BJ (cell line): ENCODE results near the gene MAP3K10. TPM values are rescaled to one million over a fixed set of nuclear protein-coding genes. Genes with fewer than 3 reads are reported as not detected.

Experiments
- CTCF ChIA-PET: fragments of 350-600 bp; formaldehyde crosslinking; extraction: SDS; loops from one replicate; lab custom pipeline; 2021; ENCODE audit warnings: antibody characterized with exemption, inconsistent platforms; lab: Yijun Ruan, JAX
- POLR2A ChIA-PET: fragments of 300-600 bp; sonication (Branson Sonifier 250); formaldehyde crosslinking; extraction: SDS; loops from one replicate; lab custom pipeline; 2021; ENCODE audit warnings: antibody characterized with exemption; lab: Charles Lee
- DNase-seq: peaks from one replicate; pipeline ENCODE4 v3.0.0-alpha.2; 2011; ENCODE audit warnings: low read depth
- H3K27me3 ChIP-seq: 2 replicates; pipeline ENCODE4 v1.6.0; 2011; ENCODE audit warnings: low read length; ENCODE audit not compliant: control insufficient read depth, insufficient read depth
- H3K36me3 ChIP-seq: 2 replicates; pipeline ENCODE4 v1.5.1; 2011; ENCODE audit warnings: low read length; ENCODE audit not compliant: control insufficient read depth, insufficient read depth
- H3K4me3 ChIP-seq: 2 replicates; pipeline ENCODE4 v1.5.1; 2011; ENCODE audit warnings: low read depth, mild to moderate bottlenecking, control low read depth, low read length
- polyA minus RNA-seq: library from RNA; depleted of rRNA, polyadenylated mRNA; stranded (reverse); fragments of >200 nt; gene quantifications from 2 replicates; pipeline ENCODE4 v1.2.3, GENCODE V29; 2011; rRNA and poly(A)+ RNA removed
- polyA plus RNA-seq: library from polyadenylated mRNA; depleted of rRNA; stranded (reverse); fragments of >200 nt; gene quantifications from 2 replicates; pipeline ENCODE4 v1.2.3, GENCODE V29; 2011; rRNA removed
- TF ChIP-seq, protein P1 (sequence below): IDR thresholded peaks from 2 replicates; pipeline ENCODE4 v1.5.1; 2011; ENCODE audit warnings: low read depth, mild to moderate bottlenecking, control low read depth, inconsistent platforms, low read length, moderate library complexity; ENCODE audit not compliant: insufficient read depth

MAP3K10 gene
- polyA plus RNA-seq, result 3.6 and 3.7 TPM in 2 replicates
- polyA minus RNA-seq, result 4.8 and 8.3 TPM in 2 replicates

DNA sequence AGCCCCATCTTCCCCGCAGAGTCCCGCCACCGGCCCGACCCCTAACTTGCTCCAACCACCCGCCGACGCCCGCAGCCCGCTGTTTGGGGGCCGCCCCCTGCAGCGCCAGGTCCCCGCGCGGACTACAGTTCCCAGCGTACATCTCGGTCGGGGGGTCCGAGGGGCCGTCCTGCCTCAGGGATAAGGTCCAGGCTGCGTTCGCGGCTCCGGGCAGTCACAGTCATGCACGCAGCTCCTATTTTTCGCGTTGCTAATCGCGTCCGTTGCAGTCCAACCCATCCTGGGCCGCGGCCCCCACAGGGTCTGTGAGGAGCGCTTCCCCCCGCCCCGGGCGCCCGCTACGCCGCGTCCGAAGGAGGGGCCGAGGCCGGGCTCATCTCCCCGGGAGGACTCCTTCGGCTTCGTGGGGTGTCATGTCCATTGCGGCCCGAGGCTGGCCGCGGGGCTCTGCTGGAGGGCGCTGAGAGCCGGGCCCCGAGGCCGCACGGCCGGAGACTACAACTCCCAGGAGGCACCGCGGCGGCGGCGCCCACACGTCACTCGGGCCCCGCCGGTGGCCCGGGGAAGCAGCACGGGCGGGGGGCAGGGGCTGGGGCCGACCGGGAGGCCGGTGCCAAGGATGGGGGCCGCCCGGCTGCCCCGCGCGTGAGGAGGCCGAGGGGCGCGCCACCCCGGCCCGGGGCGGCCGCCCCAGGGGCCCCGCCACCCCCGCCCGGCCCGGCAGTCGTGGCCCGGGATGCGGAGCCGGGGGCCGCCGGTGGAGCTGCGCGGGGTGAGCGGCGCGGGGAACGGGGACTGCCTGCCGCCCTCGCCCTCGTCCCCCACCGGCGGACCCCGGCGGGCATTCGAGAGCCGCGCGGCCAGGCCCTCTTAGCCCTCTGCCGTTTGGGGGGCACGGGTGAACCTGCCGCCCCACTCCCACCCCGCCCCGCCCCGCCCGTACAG lies at the start of gene MAP3K10:
Gene MAP3K10, plus strand, starts transcription at position 536 of the 945 bp plus-strand sequence. CDS start 606 bp downstream, outside the sequence.
- no peaks in the 10 kb centered on the region for H3K27me3 ChIP-seq
- TF ChIP-seq, protein P1, sequence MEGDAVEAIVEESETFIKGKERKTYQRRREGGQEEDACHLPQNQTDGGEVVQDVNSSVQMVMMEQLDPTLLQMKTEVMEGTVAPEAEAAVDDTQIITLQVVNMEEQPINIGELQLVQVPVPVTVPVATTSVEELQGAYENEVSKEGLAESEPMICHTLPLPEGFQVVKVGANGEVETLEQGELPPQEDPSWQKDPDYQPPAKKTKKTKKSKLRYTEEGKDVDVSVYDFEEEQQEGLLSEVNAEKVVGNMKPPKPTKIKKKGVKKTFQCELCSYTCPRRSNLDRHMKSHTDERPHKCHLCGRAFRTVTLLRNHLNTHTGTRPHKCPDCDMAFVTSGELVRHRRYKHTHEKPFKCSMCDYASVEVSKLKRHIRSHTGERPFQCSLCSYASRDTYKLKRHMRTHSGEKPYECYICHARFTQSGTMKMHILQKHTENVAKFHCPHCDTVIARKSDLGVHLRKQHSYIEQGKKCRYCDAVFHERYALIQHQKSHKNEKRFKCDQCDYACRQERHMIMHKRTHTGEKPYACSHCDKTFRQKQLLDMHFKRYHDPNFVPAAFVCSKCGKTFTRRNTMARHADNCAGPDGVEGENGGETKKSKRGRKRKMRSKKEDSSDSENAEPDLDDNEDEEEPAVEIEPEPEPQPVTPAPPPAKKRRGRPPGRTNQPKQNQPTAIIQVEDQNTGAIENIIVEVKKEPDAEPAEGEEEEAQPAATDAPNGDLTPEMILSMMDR, result no peak
- POLR2A ChIA-PET, result no interaction called here
- CTCF ChIA-PET, result interaction anchor here (0.5 to 2.2 kb wide), 5 partner anchors 9 to 962 kb away, joined by 3 to 6 read pairs (median 3); no protein-coding TSS in a partner anchor
- peaks cover under 1% of the 10 kb centered on the region; the same call in 1 of the 2 replicates for H3K36me3 ChIP-seq
- H3K4me3 ChIP-seq, result peak within 1 kb of the TSS; percentile 98
- DNase-seq, result peak; percentile 4

DNA sequence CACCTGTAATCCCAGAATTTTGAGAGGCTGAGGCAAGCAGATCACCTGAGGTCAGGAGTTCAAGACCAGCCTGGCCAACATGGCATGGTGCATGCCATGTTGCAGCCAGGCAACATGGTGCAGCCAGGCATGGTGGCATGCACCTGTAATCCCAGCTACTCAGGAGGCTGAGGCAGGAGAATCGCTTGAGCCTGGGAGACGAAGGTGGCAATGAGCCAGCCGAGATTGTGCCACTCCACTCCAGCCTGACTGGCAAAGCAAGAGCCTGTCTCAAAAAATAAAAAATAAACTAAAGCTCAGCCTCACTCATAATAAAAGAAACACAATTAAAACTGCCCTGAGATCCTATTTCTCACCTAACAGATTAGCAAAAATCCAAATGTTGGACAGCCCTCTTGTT lies 49.7 kb upstream of the MAP3K10 start:
- TF ChIP-seq, protein P1, result no peak
- DNase-seq, result no peak
- no peak overlapping the region for H3K4me3 ChIP-seq
- ChIA-PET CTCF (interaction anchor here (1.6 to 3.9 kb wide), 2 partner anchors 59 to 77 kb away, joined by 4 to 27 read pairs; partner anchors contain the start of gene TTC9B), POLR2A (no interaction called here)
- H3K36me3 ChIP-seq, result no peaks in the 10 kb centered on the region
- peaks cover 2% of the 10 kb centered on the region; the same call in 1 of the 2 replicates for H3K27me3 ChIP-seq

DNA sequence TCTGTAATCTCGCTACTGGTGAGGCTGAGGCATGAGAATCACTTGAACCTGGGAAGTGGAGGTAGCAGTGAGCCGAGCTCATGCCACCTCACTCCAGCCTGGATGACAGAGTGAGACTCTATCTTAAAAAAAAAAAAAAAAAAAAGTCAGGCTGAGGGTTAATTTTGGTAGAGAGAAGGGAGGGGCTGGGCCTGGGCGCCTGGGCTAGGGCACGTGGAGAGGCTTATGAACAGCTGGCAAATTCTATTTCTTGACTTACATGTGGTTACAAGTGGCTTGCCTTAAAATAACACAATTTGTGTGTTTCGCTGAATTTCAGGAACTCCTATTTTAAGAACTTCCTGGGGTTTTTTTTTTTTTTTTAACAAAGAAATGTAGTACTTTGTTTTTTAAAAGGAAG lies 47.6 kb upstream of the MAP3K10 start:
- H3K36me3 ChIP-seq, result no peaks in the 10 kb centered on the region
- H3K4me3 ChIP-seq, result no peak overlapping the region
- ChIA-PET CTCF (no interaction called here), POLR2A (no interaction called here)
- DNase-seq, result no peak
- TF ChIP-seq, protein P1, result no peak
- no peaks in the 10 kb centered on the region for H3K27me3 ChIP-seq

DNA sequence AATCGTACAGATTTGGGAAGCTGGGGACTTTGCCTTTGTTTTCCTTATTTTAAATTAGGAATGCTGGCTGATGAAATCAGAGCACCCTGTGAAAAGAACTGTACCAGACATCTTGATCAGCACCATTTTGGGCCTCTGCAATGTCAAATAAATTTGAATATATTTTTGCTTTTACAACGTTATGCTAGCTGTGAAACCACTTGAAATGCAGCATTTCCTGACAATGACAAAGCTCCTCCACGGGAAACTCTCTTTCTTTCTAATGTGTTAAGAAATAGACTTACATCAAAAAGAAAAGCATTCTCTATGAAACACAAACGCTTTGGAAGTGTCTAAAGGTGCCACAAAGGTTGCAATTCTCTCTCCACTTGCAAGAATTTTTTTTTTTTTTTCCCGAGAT lies 47.1 kb upstream of the MAP3K10 start:
- Histone ChIP-seq H3K27me3 (no peaks in the 10 kb centered on the region), H3K4me3 (no peak overlapping the region), H3K36me3 (no peaks in the 10 kb centered on the region)
- DNase-seq, result no peak
- CTCF ChIA-PET, result no interaction called here
- TF ChIP-seq, protein P1, result no peak
- POLR2A ChIA-PET, result no interaction called here
